ENCODE measurements around the gene BEND6. TPM values are rescaled to one million over a fixed set of nuclear protein-coding genes. Genes with fewer than 3 reads are reported as not detected.

Gene BEND6
- total and polyA plus RNA-seq, 2 donors (not counting 1 experiment from before 2014, with no cell fraction given), result not detected

GRCh38 chr6:57013521-57013926 is 58.6 kb downstream of the BEND6 start:
- Histone ChIP-seq H3K27me3 (replicated peaks in 1 of 4; ENCODE audit: control extremely low read depth in 1 of 4, control insufficient read depth in 3 of 4, insufficient read depth in 4 of 4, low read length in 3 of 4) (no peaks in the 10 kb centered on the region), H3K9me3 (ENCODE audit: control extremely low read depth in 1 of 3, control insufficient read depth in 2 of 3, insufficient read depth in 1 of 3, low read length in 2 of 3) (no peaks in the 10 kb centered on the region), H3K4me3 (ENCODE audit: control extremely low read depth in 1 of 5, extremely low read depth in 1 of 5, insufficient read depth in 1 of 5, low read depth in 2 of 5, low read length in 4 of 5) (no peak overlapping the region), H3K4me1 (ENCODE audit: control insufficient read depth in 2 of 2, insufficient read depth in 2 of 2, low read length in 2 of 2) (no peaks in the 10 kb centered on the region), H3K79me2 (ENCODE audit: control insufficient read depth, insufficient read depth, low read length) (no peaks in the 10 kb centered on the region), H3K27ac (ENCODE audit: low read length in 2 of 2) (no peak overlapping the region), H3K36me3 (replicated peaks in 1 of 2; ENCODE audit: control extremely low read depth in 1 of 2, control insufficient read depth in 1 of 2, extremely low read depth in 1 of 2, insufficient read depth in 2 of 2, low read length in 1 of 2) (no peaks in the 10 kb centered on the region), H4K20me1 (ENCODE audit: control insufficient read depth, insufficient read depth, low read length, poor library complexity, severe bottlenecking) (no peaks in the 10 kb centered on the region), H3K9ac (ENCODE audit: low read length) (no peak overlapping the region), H2AFZ (ENCODE audit: insufficient read depth, low read depth, low read length, poor library complexity, severe bottlenecking) (no peak overlapping the region), H3K4me2 (replicated peaks; ENCODE audit: low read depth, low read length, poor library complexity, severe bottlenecking) (no peak overlapping the region)
- no peaks in the 10 kb centered on the region for H3K4me1 Mint-ChIP-seq
- intact Hi-C loops (cut with micrococcal nuclease), result no loop called here
- TF ChIP-seq EZH2 (IDR thresholded peaks at IDR 0.05; ENCODE audit: borderline replicate concordance, insufficient read depth, low read depth, low read length, poor library complexity, severe bottlenecking), result no peak
- TF ChIP-seq CTCF (IDR thresholded peaks at IDR 0.05), result no peak
- H3K9me3 Mint-ChIP-seq (ENCODE audit: insufficient read depth), result no peaks in the 10 kb centered on the region
- no peak overlapping the region for H3K27ac Mint-ChIP-seq
- no peak for ATAC-seq (ENCODE audit: low read depth)
- peaks cover 3% of the 10 kb centered on the region for H3K27me3 Mint-ChIP-seq
- ChIA-PET POLR2A (no interaction called here), CTCF (no interaction called here)
- no peak overlapping the region for H3K4me3 Mint-ChIP-seq
- no peak for DNase-seq
- WGBS (ENCODE audit: insufficient coverage), result 81% methylated on average over 2 of the region's 4 CpGs

GRCh38 chr6:57017069-57017468 is 62.2 kb downstream of the BEND6 start:
- Histone ChIP-seq H3K4me1 (ENCODE audit: control insufficient read depth in 2 of 2, insufficient read depth in 2 of 2, low read length in 2 of 2) (no peaks in the 10 kb centered on the region), H4K20me1 (ENCODE audit: control insufficient read depth, insufficient read depth, low read length, poor library complexity, severe bottlenecking) (no peaks in the 10 kb centered on the region), H3K27me3 (replicated peaks in 1 of 4; ENCODE audit: control extremely low read depth in 1 of 4, control insufficient read depth in 3 of 4, insufficient read depth in 4 of 4, low read length in 3 of 4) (no peaks in the 10 kb centered on the region), H3K27ac (ENCODE audit: low read length in 2 of 2) (no peak overlapping the region), H3K4me3 (ENCODE audit: control extremely low read depth in 1 of 5, extremely low read depth in 1 of 5, insufficient read depth in 1 of 5, low read depth in 2 of 5, low read length in 4 of 5) (no peak overlapping the region), H3K9ac (ENCODE audit: low read length) (no peak overlapping the region), H3K79me2 (ENCODE audit: control insufficient read depth, insufficient read depth, low read length) (no peaks in the 10 kb centered on the region), H3K9me3 (ENCODE audit: control extremely low read depth in 1 of 3, control insufficient read depth in 2 of 3, insufficient read depth in 1 of 3, low read length in 2 of 3) (no peaks in the 10 kb centered on the region), H3K4me2 (replicated peaks; ENCODE audit: low read depth, low read length, poor library complexity, severe bottlenecking) (no peak overlapping the region), H2AFZ (ENCODE audit: insufficient read depth, low read depth, low read length, poor library complexity, severe bottlenecking) (no peak overlapping the region), H3K36me3 (replicated peaks in 1 of 2; ENCODE audit: control extremely low read depth in 1 of 2, control insufficient read depth in 1 of 2, extremely low read depth in 1 of 2, insufficient read depth in 2 of 2, low read length in 1 of 2) (no peaks in the 10 kb centered on the region)
- H3K4me1 Mint-ChIP-seq, result no peaks in the 10 kb centered on the region
- ChIA-PET POLR2A (no interaction called here), CTCF (no interaction called here)
- no peaks in the 10 kb centered on the region for H3K9me3 Mint-ChIP-seq (ENCODE audit: insufficient read depth)
- intact Hi-C loops (cut with micrococcal nuclease), result no loop called here
- TF ChIP-seq EZH2 (IDR thresholded peaks at IDR 0.05; ENCODE audit: borderline replicate concordance, insufficient read depth, low read depth, low read length, poor library complexity, severe bottlenecking) (no peak), CTCF (IDR thresholded peaks at IDR 0.05) (no peak)
- ATAC-seq (ENCODE audit: low read depth) (no peak), DNase-seq (no peak)
- peaks cover 3% of the 10 kb centered on the region for H3K27me3 Mint-ChIP-seq
- H3K27ac Mint-ChIP-seq, result no peak overlapping the region
- WGBS (ENCODE audit: insufficient coverage), result no CpG with 5 or more reads among the region's 3 CpGs
- H3K4me3 Mint-ChIP-seq, result no peak overlapping the region

Data from B cell (primary cell).